H1 (cell line): Measurements from ENCODE around the gene MNAT1. TPM values are rescaled to one million over a fixed set of nuclear protein-coding genes. Genes with fewer than 3 reads are reported as not detected.

Source experiments
- CTCF ChIA-PET: fragments of 300-600 bp; sonication (Branson Sonifier 250); formaldehyde crosslinking; loops from one replicate; lab custom pipeline; 2021; ENCODE audit not compliant: partially characterized antibody; lab: Charles Lee
- POLR2A ChIA-PET: fragments of 300-600 bp; sonication (Branson Sonifier 250); formaldehyde crosslinking; loops from one replicate; lab custom pipeline; 2021; ENCODE audit warnings: inconsistent platforms; ENCODE audit not compliant: partially characterized antibody; lab: Charles Lee
- DNase-seq, 2 experiments: peaks; one replicate each; pipeline versions ENCODE4 v3.0.0 to v3.0.0-alpha.2; 2010 to 2022; ENCODE audit warnings: low spot score in 2 of 2, low read depth in 1 of 2, mixed read lengths in 1 of 2
- FAIRE-seq: peaks from 2 replicates; lab custom pipeline; 2011; peaks lifted over from hg19 to GRCh38; lab: Jason Lieb, UNC
- H2AFZ ChIP-seq: 2 replicates; pipeline ENCODE4 v1.8.1; 2012; ENCODE audit warnings: low read length, inconsistent platforms
- H2AK5ac ChIP-seq: 2 replicates; pipeline ENCODE4 v1.6.1; 2013; ENCODE audit warnings: low read depth, low read length
- H2BK120ac ChIP-seq: replicated peaks from 2 replicates; pipeline ENCODE3; 2013; ENCODE audit warnings: low read depth, low read length, inconsistent platforms
- H2BK12ac ChIP-seq: 2 replicates; pipeline ENCODE4 v1.6.1; 2013; ENCODE audit warnings: low read depth, low read length
- H2BK15ac ChIP-seq: 2 replicates; pipeline ENCODE4 v1.6.1; 2013; ENCODE audit warnings: low read length
- H2BK20ac ChIP-seq: 2 replicates; pipeline ENCODE4 v1.6.1; 2013; ENCODE audit warnings: low read length
- H2BK5ac ChIP-seq: 2 replicates; pipeline ENCODE4 v1.6.1; 2013; ENCODE audit warnings: low read depth, low read length
- H3K14ac ChIP-seq: 2 replicates; pipeline ENCODE4 v1.6.1; 2013; ENCODE audit warnings: inconsistent platforms; ENCODE audit not compliant: insufficient read length
- H3K18ac ChIP-seq: 2 replicates; pipeline ENCODE4 v1.6.1; 2013; ENCODE audit warnings: low read length; ENCODE audit errors: extremely low read depth
- H3K23ac ChIP-seq: 2 replicates; pipeline ENCODE4 v1.6.1; 2013; ENCODE audit warnings: inconsistent platforms; ENCODE audit not compliant: insufficient read length
- H3K23me2 ChIP-seq: 2 replicates; pipeline ENCODE4 v1.6.1; 2013; ENCODE audit warnings: low read depth, low read length
- H3K27ac ChIP-seq: 2 replicates; pipeline ENCODE4 v1.6.1; 2011; ENCODE audit warnings: low read depth, low read length, inconsistent platforms
- H3K27me3 ChIP-seq, 4 experiments: replicated peaks in 1 of 4; 1 replicate in 1 of 4; 2 replicates in 3 of 4; pipeline versions ENCODE4 v1.6.1 to v1.8.1; 2011 to 2013; ENCODE audit warnings: low read length in 3 of 4, mild to moderate bottlenecking in 3 of 4, inconsistent platforms in 2 of 4, mixed read lengths in 2 of 4, moderate library complexity in 1 of 4; ENCODE audit not compliant: control insufficient read depth in 3 of 4, insufficient read depth in 3 of 4; ENCODE audit errors: extremely low read depth in 1 of 4
- H3K36me3 ChIP-seq, 4 experiments: 2 replicates each; pipeline versions ENCODE4 v1.6.1 to v1.8.1; 2011 to 2013; ENCODE audit warnings: mild to moderate bottlenecking in 4 of 4, low read length in 3 of 4, moderate library complexity in 2 of 4, control low read depth in 1 of 4, inconsistent platforms in 1 of 4; ENCODE audit not compliant: insufficient read depth in 4 of 4, control insufficient read depth in 2 of 4
- H3K4ac ChIP-seq: replicated peaks from 2 replicates; pipeline ENCODE3; 2013; ENCODE audit warnings: low read length, low read depth, mixed read lengths, inconsistent platforms; ENCODE audit not compliant: insufficient read length
- H3K4me1 ChIP-seq, 4 experiments: replicated peaks in 1 of 4; 1 replicate in 1 of 4; 2 replicates in 3 of 4; pipeline versions ENCODE4 v1.6.1 to v1.8.1; 2011 to 2013; ENCODE audit warnings: low read length in 3 of 4, inconsistent platforms in 2 of 4, mixed read lengths in 1 of 4; ENCODE audit not compliant: insufficient read depth in 4 of 4, control insufficient read depth in 3 of 4
- H3K4me2 ChIP-seq, 2 experiments: 2 replicates each; pipeline versions ENCODE4 v1.6.1 to v1.8.1; 2011 to 2013; ENCODE audit warnings: low read depth in 2 of 2, low read length in 2 of 2, control low read depth in 1 of 2, inconsistent platforms in 1 of 2, mild to moderate bottlenecking in 1 of 2; ENCODE audit not compliant: insufficient read depth in 1 of 2
- H3K4me3 ChIP-seq, 4 experiments: fragments of 200-600, 300-600 bp in 1 of 4; sonication (generic), shearing (Covaris generic), sonication (Bioruptor Twin) in 1 of 4; 2 replicates each; pipeline versions ENCODE4 v1.5.1 to v1.8.1; 2011 to 2016; ENCODE audit warnings: low read length in 4 of 4, low read depth in 3 of 4, control low read depth in 2 of 4, inconsistent platforms in 2 of 4, mild to moderate bottlenecking in 2 of 4, mixed read lengths in 1 of 4, moderate library complexity in 1 of 4; ENCODE audit not compliant: insufficient read depth in 2 of 4; ENCODE audit errors: extremely low read depth in 1 of 4
- H3K56ac ChIP-seq: replicated peaks from 2 replicates; pipeline ENCODE3; 2013; ENCODE audit warnings: low read depth, mild to moderate bottlenecking, mixed read lengths, low read length, inconsistent platforms; ENCODE audit not compliant: insufficient read length
- H3K79me1 ChIP-seq: 2 replicates; pipeline ENCODE4 v1.6.1; 2013; ENCODE audit warnings: low read depth, low read length, control low read depth
- H3K79me2 ChIP-seq, 2 experiments: 2 replicates each; pipeline versions ENCODE4 v1.6.1 to v1.8.1; 2012 to 2013; ENCODE audit warnings: low read length in 2 of 2, mild to moderate bottlenecking in 2 of 2, inconsistent platforms in 1 of 2; ENCODE audit not compliant: insufficient read depth in 2 of 2, control insufficient read depth in 1 of 2
- H3K9ac ChIP-seq, 4 experiments: replicated peaks in 1 of 4; 1 replicate in 1 of 4; 2 replicates in 3 of 4; pipeline versions ENCODE4 v1.6.1 to v1.8.1; 2011 to 2013; ENCODE audit warnings: low read depth in 3 of 4, low read length in 3 of 4, control low read depth in 2 of 4, mild to moderate bottlenecking in 2 of 4, moderate library complexity in 2 of 4, inconsistent platforms in 1 of 4; ENCODE audit errors: extremely low read depth in 1 of 4
- H3K9me3 ChIP-seq, 2 experiments: 2 replicates each; pipeline versions ENCODE4 v1.6.1 to v1.8.1; 2012 to 2013; ENCODE audit warnings: mild to moderate bottlenecking in 2 of 2, moderate library complexity in 2 of 2, control low read depth in 1 of 2, inconsistent platforms in 1 of 2, low read depth in 1 of 2, low read length in 1 of 2, mixed read lengths in 1 of 2; ENCODE audit not compliant: insufficient read depth in 2 of 2
- H4K20me1 ChIP-seq, 2 experiments: replicated peaks in 1 of 2; 2 replicates each; pipeline versions ENCODE3 to v1.8.1; 2011 to 2013; ENCODE audit warnings: inconsistent platforms in 2 of 2, low read length in 2 of 2, mild to moderate bottlenecking in 1 of 2; ENCODE audit not compliant: insufficient read depth in 2 of 2, control insufficient read depth in 1 of 2
- H4K5ac ChIP-seq: 2 replicates; pipeline ENCODE4 v1.6.1; 2013; ENCODE audit warnings: low read length, low read depth, mixed read lengths, inconsistent platforms; ENCODE audit not compliant: insufficient read length
- H4K8ac ChIP-seq: 2 replicates; pipeline ENCODE4 v1.8.0; 2013; ENCODE audit warnings: mild to moderate bottlenecking, moderate library complexity, low read length, inconsistent platforms; ENCODE audit not compliant: insufficient read depth; ENCODE audit errors: extremely low read depth
- H4K91ac ChIP-seq: replicated peaks from 2 replicates; pipeline ENCODE3; 2013; ENCODE audit warnings: low read length, mixed read lengths, inconsistent platforms; ENCODE audit not compliant: insufficient read length
- KDM4A ChIP-seq: IDR thresholded peaks from one replicate; pipeline ENCODE4 v1.7.1; 2012; ENCODE audit warnings: low read depth, mild to moderate bottlenecking, moderate library complexity, low read length, inconsistent platforms; ENCODE audit not compliant: severe bottlenecking
- MAFK ChIP-seq: IDR thresholded peaks from 2 replicates; pipeline ENCODE4 v1.6.1; 2012; ENCODE audit warnings: low read depth, mild to moderate bottlenecking, improper control_type of control experiment, low read length
- NRF1 ChIP-seq: IDR thresholded peaks from 2 replicates; pipeline ENCODE4 v1.6.1; 2011; ENCODE audit warnings: mild to moderate bottlenecking, low read depth, low read length, improper control_type of control experiment
- PHF8 ChIP-seq: fragments of 200-600 bp; sonication (generic); conservative IDR thresholded peaks from 2 replicates; pipeline ENCODE4 v1.7.1; 2012; ENCODE audit warnings: low read depth, mild to moderate bottlenecking, inconsistent platforms, low read length, moderate library complexity
- SIN3A ChIP-seq, 2 experiments: IDR thresholded peaks in 1 of 2; conservative IDR thresholded peaks in 1 of 2; 2 replicates each; pipeline ENCODE4 v1.6.1; 2011 to 2012; ENCODE audit warnings: low read length in 2 of 2, improper control_type of control experiment in 1 of 2, low read depth in 1 of 2, mild to moderate bottlenecking in 1 of 2
- TAF7 ChIP-seq: optimal IDR thresholded peaks from 2 replicates; pipeline ENCODE3; 2011; ENCODE audit warnings: low read depth, mild to moderate bottlenecking, inconsistent platforms, low read length, moderate library complexity, borderline replicate concordance
- WGBS, 2 experiments: shearing (Covaris generic) in 1 of 2; methylation state at CpG; one replicate each; pipeline versions ENCODE4 v1.1.6 to v1.1.7; 2013 to 2015; ENCODE audit warnings: low lambda C conversion rate in 2 of 2, mixed read lengths in 2 of 2, inconsistent platforms in 1 of 2, low coverage in 1 of 2, missing lambda C conversion rate in 1 of 2; ENCODE audit not compliant: insufficient replicate concordance in 2 of 2, insufficient coverage in 1 of 2, insufficient read length in 1 of 2; ENCODE audit errors: extremely low coverage in 1 of 2, missing lambda C conversion rate in 1 of 2; 5-methylcytosine and 5-hydroxymethylcytosine counted together
- polyA plus RNA-seq, 7 experiments: library from polyadenylated mRNA; depleted of rRNA in 3 of 7; stranded (reverse) in 5 of 7; unstranded in 2 of 7; fragments of >200 nt in 5 of 7; fragments of 200-250 nt in 2 of 7; gene quantifications; 1 replicate in 5 of 7; 2 replicates in 1 of 7; 4 replicates in 1 of 7; pipeline versions ENCODE4 v1.2.1 to v1.2.3, GENCODE V29; 2011 to 2013; ENCODE audit warnings: missing spikeins in 2 of 7, mixed read lengths in 2 of 7
- total RNA-seq: library from RNA; stranded (reverse); fragmentation: NEBNext Ultra II Directional; extraction: Animal tissue kit (Norgen Biotek cat#: 25700); gene quantifications from 2 replicates; pipeline ENCODE4 v1.2.1, GENCODE V29; 2021

The MNAT1 gene
- total and polyA plus RNA-seq, 2 of the 8 experiments (the other 6 are each of a cell fraction or from before 2014, with no cell fraction given): 34.7 to 52.1 TPM

DNA sequence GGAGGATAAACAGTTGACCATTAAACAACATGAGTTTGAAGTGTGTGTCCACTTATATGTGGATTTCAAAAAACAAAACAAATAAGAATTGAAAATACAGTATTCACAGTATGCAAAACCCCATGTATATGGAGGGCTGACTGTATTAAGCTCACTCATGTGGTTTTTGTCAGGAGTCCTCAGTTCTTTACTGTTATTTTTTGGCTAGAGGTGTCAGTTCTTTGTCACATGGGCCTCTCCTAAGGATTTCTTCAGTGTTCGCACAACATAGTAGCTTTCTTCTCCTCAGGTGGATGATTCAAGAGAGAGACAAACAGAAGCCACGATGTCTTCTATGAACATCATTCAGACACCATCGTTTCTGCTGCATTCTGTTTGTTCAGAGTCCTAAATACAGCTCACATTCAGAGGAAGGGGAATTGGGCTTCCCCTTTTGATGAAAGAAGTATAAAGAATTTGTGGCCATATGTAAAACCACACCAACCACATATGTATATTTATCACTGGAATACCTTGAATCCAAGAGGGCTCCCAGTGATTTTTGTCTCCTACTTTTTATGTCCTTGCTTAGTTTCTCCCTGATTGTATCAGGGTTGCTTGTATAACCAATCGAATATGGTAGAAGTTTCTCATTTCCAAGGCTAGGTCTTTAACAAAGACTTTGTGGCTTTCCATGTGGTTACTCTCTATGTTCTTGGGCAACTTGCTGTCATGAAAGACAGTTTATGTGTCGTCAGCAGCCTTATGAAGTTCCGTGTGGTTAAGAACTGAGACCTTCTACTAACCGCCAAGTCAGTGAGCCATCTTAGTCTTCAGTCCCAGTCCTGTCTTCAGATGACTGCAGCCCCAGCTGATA lies 18.9 kb downstream of the MNAT1 start:
- POLR2A ChIA-PET: interaction anchor here (0.6 to 1.3 kb wide), 4 partner anchors 9 to 30 kb away, joined by 3 to 5 read pairs (median 4); partner anchors contain the start of gene SIX4
- WGBS, 2 experiments: 94% methylated on average over 7 of the region's 7 CpGs; no CpG with 5 or more reads in 1 of the 2 experiments

More for the DNA sequence above, 18.9 kb downstream of the MNAT1 start:
- H4K8ac ChIP-seq: no peak overlapping the region
- DNase-seq (no peak), FAIRE-seq (no peak)
- H3K4me2 ChIP-seq: no peak overlapping the region
- H3K9me3 ChIP-seq: no peaks in the 10 kb centered on the region
- no peak overlapping the region for H2BK5ac ChIP-seq
- no peak overlapping the region for H4K91ac ChIP-seq
- H3K18ac ChIP-seq: no peak overlapping the region
- no peak overlapping the region for H2BK20ac ChIP-seq
- H2BK120ac ChIP-seq: no peak overlapping the region
- H3K23ac ChIP-seq: no peak overlapping the region
- CTCF ChIA-PET: interaction anchor here (0.8 to 1.2 kb wide), 5 partner anchors 12 to 499 kb away, joined by 3 to 4 read pairs (median 3); no protein-coding TSS in a partner anchor
- no peaks in the 10 kb centered on the region for H3K23me2 ChIP-seq
- H3K79me2 ChIP-seq: peaks cover 0 to 65% of the 10 kb centered on the region in 2 experiments; a peak in 2 of 4 replicates
- H3K36me3 ChIP-seq: no peaks in the 10 kb centered on the region
- no peak overlapping the region for H2BK12ac ChIP-seq
- no peak overlapping the region for H3K4me3 ChIP-seq
- H2AK5ac ChIP-seq: no peak overlapping the region
- H4K20me1 ChIP-seq: peaks cover 0 to 1% of the 10 kb centered on the region in 2 experiments
- H3K14ac ChIP-seq: no peak overlapping the region
- H3K4ac ChIP-seq: no peak overlapping the region
- no peak overlapping the region for H4K5ac ChIP-seq
- no peaks in the 10 kb centered on the region for H3K27me3 ChIP-seq
- H3K9ac ChIP-seq: no peak overlapping the region
- H2AFZ ChIP-seq: no peak overlapping the region
- no peak overlapping the region for H2BK15ac ChIP-seq
- no peak overlapping the region for H3K27ac ChIP-seq
- peaks cover 0 to 2% (median 0%) of the 10 kb centered on the region in 4 experiments; a peak in 1 of 7 replicates for H3K4me1 ChIP-seq
- no peak overlapping the region for H3K56ac ChIP-seq
- no peak for TF ChIP-seq KDM4A
- no peak for TF ChIP-seq NRF1
- TF ChIP-seq PHF8: no peak
- TF ChIP-seq TAF7: no peak
- no peak for TF ChIP-seq SIN3A (conservative IDR thresholded peaks at IDR 0.05 in 1 of 2, IDR thresholded peaks at IDR 0.05 in 1 of 2; ENCODE audit: low read depth in 1 of 2, low read length in 2 of 2)
- TF ChIP-seq MAFK: no peak
- no peaks in the 10 kb centered on the region for H3K79me1 ChIP-seq
